RKO (cell line): ENCODE data around the gene VGLL3.
"Not testable (repeated sequence)": the region's sequence is repeated elsewhere in the genome, so short reads cannot be mapped to it uniquely, and the experiment has no call there.

Experiments used
- DNase-seq: peaks from one replicate; pipeline ENCODE4 v3.0.0-alpha.2; 2016; ENCODE audit warnings: low spot score

The VGLL3 gene

DNA sequence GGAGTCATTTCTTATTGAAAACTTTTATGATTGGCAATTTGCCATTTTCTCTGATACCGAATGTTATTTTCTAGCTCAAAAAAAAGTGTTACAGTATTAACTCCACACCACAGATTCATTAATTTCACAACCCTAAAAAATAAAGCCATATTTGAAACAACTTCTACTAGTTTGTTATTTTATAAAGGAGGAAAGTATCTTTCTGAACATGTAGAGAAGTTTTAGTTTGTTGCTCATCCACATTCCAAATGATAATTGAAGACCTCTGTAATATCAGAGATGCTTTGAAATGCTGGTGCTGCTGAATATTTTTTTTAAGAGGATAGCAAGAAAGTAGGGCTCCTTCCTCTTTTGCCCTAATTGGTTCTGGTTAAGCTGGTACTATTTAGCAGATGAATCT, 1.9 kb downstream of the VGLL3 start:
- DNase-seq = no peak

DNA sequence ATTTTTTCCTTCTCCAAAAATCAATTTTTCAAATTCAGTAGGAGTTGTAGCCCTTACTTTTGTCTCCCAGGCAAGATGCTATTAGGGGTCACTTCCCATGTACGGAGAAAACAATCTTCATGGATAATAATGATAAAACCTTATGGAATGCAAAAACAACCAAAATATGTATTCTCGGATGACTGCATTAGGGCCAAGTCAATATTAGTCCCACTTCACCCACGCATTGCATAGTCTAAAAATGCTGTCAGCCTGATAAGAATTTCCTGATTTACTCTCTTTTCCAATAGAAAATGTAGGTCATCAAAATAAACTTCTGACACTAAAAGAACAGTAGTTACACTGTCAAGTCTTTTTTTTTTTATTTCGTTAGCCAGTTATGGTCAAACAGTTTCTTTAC, 2.7 kb downstream of the VGLL3 start:
- DNase-seq = peak; percentile 65

DNA sequence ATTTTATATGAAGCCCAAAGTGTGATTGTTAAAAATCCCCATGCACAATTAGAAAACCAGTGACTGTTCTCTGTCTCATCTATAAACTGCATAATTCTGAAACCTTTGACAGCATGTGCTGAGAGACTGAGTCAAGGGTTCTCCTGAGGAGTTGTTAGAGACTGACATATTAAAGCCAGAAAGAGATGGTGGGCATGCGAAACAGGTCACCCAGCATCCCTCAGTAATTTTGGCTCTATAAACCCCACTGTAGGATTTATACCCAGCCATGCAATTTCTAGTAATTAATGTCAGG, 3.6 kb downstream of the VGLL3 start:
- no peak for DNase-seq

DNA sequence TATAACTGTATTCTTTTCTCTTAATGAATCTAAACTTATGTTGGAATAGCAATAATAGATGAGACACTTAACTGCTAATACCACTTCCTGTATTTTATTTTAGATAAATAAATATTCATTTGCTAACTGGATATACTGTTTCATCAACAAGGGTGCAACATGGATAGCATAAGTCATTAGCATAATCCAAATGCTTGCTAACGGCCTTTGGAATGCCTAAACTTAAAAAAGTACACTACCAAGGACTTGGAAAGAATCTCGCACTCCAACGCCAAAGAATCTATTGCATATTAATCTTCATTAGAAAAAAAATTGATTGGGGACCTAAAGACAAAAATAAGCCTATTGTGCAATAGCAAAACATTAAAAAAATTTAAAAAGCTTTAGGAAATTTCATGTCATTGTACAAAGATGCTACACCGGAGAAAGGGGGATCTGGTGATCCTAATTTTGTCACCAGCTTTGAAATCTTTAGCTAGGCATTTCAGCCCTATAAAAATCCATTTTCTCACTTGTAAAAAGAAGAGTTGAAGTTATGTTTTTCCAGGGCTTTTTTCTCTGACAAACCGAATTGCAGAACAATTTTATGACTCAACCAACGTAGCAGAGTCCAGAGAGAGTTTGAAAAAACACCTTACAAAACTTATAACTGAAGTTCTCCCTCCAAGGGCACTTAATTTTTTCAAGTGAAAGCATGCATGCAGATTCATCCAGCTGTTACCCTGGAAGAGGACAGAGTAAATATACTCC, 4.1 kb downstream of the VGLL3 start:
- DNase-seq = no peak

DNA sequence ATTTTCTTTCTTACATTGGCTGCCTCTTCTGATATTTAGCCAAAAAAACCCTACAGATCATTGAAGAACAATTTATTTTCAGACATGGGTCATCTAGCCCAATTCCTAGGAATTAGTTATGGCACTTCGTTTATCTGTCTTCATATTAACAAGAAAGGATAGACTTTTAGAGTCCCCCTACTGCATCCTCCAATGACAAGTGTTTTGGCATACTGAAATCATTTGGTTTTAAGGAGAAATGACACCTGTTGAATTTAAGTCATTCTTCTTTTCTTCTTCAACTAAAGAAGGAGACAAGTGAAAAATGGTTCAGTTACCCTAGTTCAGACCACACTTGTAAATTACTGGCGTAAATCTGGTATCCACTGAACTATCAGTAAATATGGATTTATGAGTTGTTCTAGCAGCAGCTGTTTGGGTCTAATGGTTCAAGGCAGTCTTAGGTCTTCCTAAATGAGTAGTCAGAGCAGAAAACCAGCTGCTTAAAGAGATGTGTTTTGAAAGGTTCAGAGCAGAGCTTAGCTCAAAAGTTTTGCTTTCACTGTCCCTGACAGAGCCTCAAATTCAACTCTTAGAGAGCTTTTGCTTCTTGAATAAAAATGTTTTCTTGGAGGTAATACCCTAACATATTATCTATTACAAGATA, 5.6 kb downstream of the VGLL3 start:
- DNase-seq = no peak

DNA sequence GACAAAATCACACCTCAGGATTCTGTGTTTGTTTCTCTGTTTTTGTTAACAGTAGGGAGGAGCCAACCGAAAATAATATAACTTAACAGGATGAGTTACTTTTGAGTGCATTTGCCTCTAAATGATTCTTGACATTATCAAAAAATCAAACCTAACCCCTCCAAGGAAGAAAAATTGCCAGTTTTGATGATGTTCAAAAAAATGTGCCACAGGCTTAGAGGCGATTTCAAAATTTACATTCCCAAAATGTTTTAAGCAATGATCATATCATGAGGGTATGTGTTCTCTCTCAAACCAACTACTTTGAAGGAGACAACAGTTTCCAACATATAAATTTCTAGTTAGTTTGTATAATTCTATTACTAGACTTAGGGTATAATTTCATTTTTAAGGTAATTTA, 6.7 kb downstream of the VGLL3 start:
- no peak for DNase-seq

DNA sequence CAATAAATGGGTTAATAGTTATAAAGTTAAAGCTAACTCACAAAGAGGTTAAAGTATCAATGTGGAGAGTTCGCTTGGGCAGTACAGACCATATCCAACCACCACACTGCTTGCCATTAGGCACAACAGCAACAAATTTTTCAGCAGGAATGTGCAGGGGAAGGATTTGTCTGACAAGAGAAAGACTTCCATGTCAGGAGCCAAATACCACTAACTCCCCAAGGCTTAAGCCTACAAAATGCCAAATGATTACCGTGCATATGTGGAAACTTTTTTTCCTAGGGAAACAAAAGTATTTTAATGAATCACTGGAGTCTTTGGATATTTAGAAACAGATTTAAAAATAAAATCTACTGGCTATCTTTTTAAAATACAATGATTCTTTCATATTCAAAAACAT, 8.1 kb downstream of the VGLL3 start:
- DNase-seq = no peak

DNA sequence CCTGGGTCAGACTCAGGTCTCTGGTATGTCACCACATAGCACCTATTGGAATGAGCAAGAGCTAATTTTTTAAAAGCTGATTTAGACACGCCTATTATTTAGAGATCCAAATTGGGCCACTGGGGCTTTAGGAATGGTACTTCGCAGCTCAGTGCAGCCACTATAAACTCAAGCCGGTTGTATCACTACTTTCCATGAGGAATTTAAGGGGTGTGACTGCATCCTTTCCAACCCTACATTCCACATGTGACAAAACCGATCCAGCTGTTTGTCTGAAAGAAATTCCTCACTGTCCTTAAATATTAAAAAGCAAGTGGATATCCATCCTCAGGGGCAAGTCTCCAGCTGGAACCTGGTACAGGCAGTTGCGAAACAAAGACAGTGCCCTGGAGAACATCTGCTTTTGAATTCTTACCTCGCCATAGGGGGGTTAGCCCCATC, 12.8 kb downstream of the VGLL3 start:
- no peak for DNase-seq

DNA sequence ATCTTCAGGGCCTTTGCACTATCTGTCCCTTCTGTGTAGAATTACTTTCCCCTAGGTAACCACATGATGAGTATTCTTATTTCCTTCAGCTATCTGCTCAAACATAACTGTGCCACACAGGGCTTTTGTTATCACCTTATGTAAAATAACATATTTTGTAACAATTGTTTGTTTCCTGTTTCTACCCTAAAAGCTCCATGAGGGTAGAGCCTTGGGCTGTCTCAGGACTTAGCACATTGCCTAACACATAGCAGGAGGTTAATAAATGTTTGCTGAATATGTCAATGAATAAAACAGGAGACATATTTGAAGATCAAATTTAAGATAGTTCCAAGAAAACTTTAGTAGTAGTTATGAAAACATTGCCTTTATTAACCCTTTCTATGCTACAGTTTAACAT, 14.7 kb downstream of the VGLL3 start:
- DNase-seq = no peak

DNA sequence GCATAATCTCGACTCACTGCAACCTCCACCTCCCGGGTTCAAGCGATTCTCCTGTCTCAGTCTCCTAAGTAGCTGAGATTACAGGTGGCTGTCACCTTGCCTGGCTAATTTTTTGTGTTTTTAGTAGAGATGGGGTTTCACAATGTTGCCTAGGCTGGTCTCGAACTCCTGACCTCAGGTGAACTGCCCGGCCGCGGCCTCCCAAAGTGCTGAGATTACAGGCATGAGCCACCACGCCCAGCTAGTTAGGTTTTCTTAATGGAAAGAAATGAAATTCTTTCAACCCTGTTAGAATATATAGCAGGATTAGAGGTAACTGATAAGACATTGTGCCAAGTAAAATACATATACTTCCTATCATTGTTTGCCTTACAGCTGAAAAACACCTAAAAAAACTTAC, 16.8 kb downstream of the VGLL3 start:
- DNase-seq = not testable (repeated sequence)

DNA sequence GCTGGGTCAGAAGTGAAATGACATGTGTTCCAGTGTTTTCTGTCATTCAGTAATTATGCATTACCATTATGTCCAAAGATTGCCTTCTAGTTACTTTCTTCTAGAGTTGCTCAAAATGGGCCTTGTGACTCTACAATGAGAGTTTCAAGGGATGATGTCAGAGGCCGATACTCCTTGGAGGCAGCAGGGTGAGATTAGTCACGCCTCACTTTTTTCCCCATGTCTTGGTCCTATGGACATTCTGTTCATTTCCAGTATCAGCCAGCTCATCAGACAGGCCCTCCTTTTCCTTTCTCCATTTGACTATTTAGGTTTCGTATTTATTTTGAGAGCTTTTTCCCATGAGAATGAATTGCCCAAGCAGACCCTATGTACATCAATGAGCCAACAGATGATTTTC, 17.5 kb downstream of the VGLL3 start:
- DNase-seq = peak; percentile 63

DNA sequence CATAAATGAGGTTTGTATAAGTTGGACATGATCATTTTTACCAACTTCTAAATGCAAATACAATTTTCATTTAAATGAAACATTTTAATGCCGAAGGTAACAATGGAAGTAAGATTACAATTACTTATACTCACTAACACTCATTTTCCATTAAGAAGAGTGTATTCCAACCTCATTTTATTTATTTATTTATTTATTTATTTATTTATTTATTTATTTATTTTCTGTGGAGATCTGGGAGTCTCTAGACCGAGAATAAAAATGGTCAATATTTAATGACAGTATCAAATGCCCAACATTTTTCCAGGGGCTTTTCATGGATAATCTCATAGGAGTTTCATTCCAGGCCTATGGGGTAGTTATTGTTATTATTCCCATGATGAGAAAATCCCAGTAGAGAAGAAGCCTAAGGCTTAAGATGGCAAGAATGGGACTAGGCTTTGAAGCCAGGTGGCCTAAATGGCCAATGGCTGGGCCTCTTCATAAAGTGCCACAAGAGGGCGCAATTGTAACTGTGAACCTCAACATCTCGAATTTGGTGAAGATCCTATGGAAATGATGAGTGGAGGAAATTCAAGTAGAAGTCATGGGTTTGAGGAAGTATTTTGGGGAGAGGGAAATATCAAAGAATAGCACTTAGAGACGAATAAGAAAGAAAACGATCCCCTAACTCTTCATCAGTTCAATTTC, 21.3 kb downstream of the VGLL3 start:
- DNase-seq = peak; percentile 53

DNA sequence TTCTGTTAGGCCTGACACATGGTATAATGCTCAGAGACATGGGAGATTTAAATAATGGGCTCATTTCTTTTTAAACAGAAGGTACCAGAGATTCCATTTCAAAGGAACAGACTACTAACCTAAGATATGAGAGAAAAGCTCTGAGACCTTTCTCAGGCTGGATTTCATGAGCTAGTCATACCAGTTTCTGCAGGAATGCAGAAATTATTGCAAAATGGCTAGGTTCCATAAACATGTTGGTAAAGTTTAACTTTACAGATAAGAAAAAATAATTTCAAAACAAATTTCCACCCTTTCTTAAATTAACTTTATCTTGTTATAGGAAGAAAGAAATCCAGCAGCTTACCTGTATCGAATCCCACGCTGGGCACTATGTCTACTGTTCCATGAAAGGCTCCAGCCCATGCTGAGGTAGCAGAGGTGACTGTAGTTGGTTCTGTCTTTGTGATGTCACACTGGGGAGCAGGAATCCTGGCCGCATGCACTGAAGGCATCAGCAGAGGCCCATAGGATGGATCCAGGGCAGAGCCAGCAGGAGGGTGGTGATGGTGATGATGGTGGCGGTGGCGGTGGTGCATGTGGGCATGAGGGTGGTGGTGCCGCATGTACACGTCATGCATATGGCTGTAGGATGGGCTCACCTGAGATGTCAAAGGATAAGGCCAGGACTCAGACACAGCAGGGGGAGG, 22.6 kb downstream of the VGLL3 start:
- no peak for DNase-seq

DNA sequence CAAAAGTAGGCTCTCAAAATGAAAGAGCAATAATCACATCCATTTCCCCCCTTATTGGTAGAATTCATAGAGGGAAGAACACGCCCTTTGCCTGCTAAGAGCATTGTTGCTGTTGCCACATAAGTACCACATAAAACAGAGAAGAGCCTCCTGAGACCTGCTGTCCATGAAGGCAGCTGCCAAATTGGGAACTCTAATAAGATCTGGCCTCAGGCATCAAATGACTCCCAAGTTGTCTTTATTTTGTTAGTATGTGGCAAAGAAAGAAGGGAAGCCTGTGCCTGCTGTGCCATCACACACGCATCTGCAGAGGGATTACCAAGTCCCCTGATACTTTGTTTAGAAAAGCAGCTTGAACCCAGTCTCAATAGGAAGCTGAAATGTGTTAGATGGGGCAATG, 23.9 kb downstream of the VGLL3 start:
- no peak for DNase-seq

DNA sequence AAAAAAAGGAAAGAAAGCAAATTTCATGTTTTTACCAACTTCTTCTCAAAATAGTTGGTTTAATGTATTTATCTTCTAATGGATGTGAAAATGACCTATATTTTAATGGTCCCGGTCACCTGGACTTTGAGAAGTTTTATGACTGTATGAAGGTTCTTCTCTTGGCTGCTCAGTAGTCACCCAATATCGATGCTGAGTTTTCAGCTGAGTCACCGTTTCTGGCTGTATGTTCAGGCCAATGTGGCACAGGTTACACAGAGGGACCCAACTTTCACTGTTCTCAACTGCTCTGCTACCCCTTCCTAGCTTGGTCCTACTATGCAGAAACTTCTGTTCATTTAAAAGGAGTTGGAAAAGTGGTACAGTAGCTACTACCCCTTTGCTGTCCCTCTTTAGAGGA, 25.8 kb downstream of the VGLL3 start:
- no peak for DNase-seq

DNA sequence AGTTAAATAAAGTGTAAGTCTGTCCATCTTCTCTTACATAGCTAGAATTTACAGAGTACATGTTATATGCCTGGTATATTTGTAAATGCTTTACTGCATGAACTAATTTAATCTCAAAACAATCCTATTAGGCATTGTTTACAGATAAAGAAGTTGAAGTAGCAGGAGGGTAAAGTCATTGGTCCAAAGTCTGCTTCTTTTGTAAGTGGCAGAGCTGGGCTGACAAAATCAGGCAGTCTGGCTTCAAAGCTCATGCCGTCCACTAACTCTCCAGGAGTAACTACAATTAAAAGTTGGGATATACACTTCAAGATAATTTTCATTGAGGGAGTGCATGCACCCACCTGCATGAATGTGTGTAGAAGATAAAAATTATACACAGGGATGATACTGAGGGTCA, 27.3 kb downstream of the VGLL3 start:
- no peak for DNase-seq

DNA sequence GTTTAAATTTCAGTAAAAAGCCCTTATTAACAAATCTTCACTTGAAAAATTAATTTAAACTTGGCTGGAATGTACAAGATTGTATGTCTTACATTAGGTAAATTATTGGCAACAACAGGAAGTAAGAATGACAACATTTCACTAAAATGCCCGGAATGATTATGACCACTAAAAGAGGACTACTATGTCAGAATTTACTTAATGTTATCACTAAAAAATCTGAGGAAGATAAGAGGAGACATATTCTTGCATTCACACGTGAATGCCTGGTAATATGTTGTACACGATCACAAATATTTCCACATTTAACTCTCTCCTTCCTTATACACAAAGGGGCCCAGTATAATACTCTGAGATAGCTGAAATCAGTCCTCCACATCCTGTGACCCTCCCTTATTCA, 29.7 kb downstream of the VGLL3 start:
- no peak for DNase-seq

DNA sequence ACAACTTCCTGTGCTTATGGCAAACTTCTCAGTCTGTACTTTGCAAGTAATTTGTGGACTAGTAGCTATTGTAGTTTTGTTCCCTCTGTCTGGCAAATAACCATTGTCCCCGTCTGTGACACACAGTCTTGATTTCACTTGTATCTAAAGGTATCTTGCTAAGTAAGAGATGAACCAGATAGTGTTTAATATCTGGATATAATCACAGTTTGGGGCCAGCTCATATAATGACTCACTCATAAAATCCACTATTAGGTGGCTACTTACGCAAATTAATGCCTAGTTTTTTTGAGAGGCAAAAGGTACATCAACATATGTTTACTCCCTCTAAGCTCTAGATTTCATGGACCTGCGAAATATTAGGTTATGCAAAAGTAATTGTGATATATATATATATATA, 30.4 kb downstream of the VGLL3 start:
- no peak for DNase-seq

DNA sequence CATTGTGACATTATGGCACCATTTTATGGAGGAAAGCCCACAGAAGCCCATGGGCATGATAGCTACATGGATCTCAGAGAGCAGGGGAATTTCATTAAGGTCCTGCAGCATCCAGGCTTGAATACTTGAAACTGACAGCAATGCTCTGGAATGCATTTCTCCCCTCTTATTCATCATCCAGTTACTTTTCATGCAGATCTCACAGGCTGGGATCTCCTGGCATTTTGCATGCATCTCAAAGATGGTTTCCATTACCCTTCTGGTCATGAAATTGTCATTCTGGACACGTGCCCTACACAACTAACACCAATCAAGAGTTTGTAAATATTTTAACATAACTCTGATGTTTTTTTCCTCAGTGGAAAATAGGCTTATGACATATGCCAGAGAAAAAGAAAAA, 32.4 kb downstream of the VGLL3 start:
- DNase-seq = no peak

DNA sequence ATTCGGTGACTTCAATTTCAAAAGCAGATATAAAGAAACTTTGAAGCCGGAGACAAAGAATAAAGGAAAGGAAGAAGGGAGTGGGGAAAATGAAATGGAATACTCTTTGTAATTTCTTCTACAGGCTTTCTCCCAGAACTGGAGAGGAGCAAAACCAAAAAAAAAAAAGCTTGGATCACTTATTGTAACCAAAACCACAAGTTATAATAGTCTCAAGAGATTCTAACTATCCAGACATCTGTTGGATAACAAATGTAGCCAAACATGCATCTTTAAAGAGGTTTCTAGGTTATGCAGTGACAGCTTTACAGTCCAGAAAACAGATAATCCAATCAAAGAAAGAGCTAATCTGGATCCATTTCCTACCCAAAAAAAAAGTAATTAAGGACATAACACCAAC, 36.2 kb downstream of the VGLL3 start:
- DNase-seq = no peak

DNA sequence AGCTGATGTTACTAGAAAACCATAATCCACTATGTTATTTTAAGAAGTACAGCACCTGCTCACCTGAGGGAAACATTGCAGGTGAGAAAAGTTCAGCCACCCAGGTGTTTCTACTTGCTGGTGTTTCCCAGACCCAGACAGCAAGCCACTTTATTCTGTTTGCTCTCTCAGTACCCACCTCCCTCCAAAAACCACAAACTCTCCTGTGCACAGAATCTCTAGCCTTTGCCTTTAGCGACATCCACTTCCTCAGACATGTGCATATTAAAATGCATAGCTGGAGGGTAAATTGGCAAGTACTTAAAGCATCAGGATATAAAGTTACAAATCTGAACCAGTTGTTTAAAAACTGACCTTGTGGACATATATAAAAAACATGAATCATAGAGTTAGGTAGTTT, 36.7 kb downstream of the VGLL3 start:
- DNase-seq = no peak

DNA sequence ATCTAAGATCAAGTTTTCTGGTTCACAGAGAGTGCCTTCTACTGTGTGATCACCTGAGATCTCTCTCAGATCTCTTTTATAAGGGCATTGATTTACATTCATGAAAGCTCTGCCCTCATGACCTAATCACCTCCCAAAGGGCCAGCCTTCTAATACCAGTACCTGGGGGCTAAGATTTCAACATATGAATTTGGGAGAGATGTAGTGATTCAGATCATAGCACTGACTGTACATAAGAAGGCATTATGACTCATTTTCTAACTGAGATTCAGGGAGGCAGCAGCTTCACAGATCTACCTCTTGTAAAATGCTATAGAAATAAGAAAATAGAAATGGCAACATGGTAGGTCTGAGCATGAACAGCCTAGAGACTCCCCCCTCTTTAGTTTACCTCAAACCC, 39.6 kb downstream of the VGLL3 start:
- DNase-seq = peak; percentile 56

DNA sequence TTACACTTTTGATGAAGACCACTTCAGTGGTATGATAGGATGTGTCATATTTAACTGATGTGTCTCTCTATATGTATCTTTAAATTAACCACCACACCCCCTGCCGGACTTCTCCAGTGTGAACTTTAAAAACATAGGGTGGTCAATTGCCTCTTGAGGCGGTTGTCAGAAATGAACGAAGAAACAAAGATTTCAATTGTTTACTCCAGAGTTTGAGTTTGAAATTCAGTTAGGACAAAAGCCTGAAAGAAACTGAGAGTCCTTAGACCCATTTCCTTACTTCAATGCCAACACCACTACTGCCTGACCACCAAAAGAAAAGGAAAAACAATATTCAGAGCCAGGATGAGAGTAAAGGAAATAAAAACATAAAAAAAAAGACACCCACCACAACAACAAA, 40.2 kb downstream of the VGLL3 start:
- DNase-seq = no peak
